ENCODE measurements around the gene SLC5A1. TPM values are rescaled to one million over a fixed set of nuclear protein-coding genes. Genes with fewer than 3 reads are reported as not detected.
"Not testable (repeated sequence)": the region's sequence is repeated elsewhere in the genome, so short reads cannot be mapped to it uniquely, and the experiment has no call there.

The SLC5A1 gene
- polyA plus RNA-seq, 4 donors, result 29.6 to 364 (median 274) TPM

GRCh38 chr22:32142600-32142999 is 99.5 kb downstream of the SLC5A1 start:
- no peaks in the 10 kb centered on the region for H3K36me3 ChIP-seq (ENCODE audit: control insufficient read depth in 3 of 3, insufficient read depth in 2 of 3, low read depth in 1 of 3, low read length in 3 of 3)
- DNase-seq (no peak), FAIRE-seq (no peak)
- no peak overlapping the region for H3K27ac ChIP-seq (ENCODE audit: low read depth in 1 of 3, low read length in 2 of 3)
- no peaks in the 10 kb centered on the region for H3K27me3 ChIP-seq (ENCODE audit: control insufficient read depth in 3 of 3, insufficient read depth in 3 of 3, low read length in 3 of 3)
- no peak overlapping the region for H3K4me3 ChIP-seq (ENCODE audit: low read depth in 1 of 3, low read length in 3 of 3)
- peaks cover 0 to 7% of the 10 kb centered on the region in 2 donors for H3K9me3 ChIP-seq (ENCODE audit: control insufficient read depth in 2 of 2, insufficient read depth in 1 of 2, low read depth in 1 of 2, low read length in 1 of 2)
- no peaks in the 10 kb centered on the region for H3K4me1 ChIP-seq (ENCODE audit: control insufficient read depth in 3 of 3, insufficient read depth in 2 of 3, low read depth in 1 of 3, low read length in 2 of 3)

- Histone ChIP-seq H3K36me3 (ENCODE audit: control insufficient read depth in 3 of 3, insufficient read depth in 2 of 3, low read depth in 1 of 3, low read length in 3 of 3) (no peaks in the 10 kb centered on the region), H3K4me3 (ENCODE audit: low read depth in 1 of 3, low read length in 3 of 3) (no peak overlapping the region), H3K27ac (ENCODE audit: low read depth in 1 of 3, low read length in 2 of 3) (no peak overlapping the region), H3K9me3 (ENCODE audit: control insufficient read depth in 2 of 2, insufficient read depth in 1 of 2, low read depth in 1 of 2, low read length in 1 of 2) (peaks cover 0 to 3% of the 10 kb centered on the region in 2 donors), H3K27me3 (ENCODE audit: control insufficient read depth in 3 of 3, insufficient read depth in 3 of 3, low read length in 3 of 3) (no peaks in the 10 kb centered on the region), H3K4me1 (ENCODE audit: control insufficient read depth in 3 of 3, insufficient read depth in 2 of 3, low read depth in 1 of 3, low read length in 2 of 3) (no peaks in the 10 kb centered on the region)
- DNase-seq (no peak), FAIRE-seq (no peak)
- 57 to 75% (median 74%) methylated on average over 6 of the region's 6 CpGs for WGBS, 3 donors
Observed at GRCh38 chr22:32144496-32145274, 101.6 kb downstream of the SLC5A1 start.

GRCh38 chr22:32147128-32147527 is 104.1 kb downstream of the SLC5A1 start:
- H3K36me3 ChIP-seq (ENCODE audit: control insufficient read depth in 3 of 3, insufficient read depth in 2 of 3, low read depth in 1 of 3, low read length in 3 of 3); H3K27me3 ChIP-seq (ENCODE audit: control insufficient read depth in 3 of 3, insufficient read depth in 3 of 3, low read length in 3 of 3); H3K4me1 ChIP-seq (ENCODE audit: control insufficient read depth in 3 of 3, insufficient read depth in 2 of 3, low read depth in 1 of 3, low read length in 2 of 3); FAIRE-seq; DNase-seq; H3K27ac ChIP-seq (ENCODE audit: low read depth in 1 of 3, low read length in 2 of 3); H3K4me3 ChIP-seq (ENCODE audit: low read depth in 1 of 3, low read length in 3 of 3); H3K9me3 ChIP-seq (ENCODE audit: control insufficient read depth in 2 of 2, insufficient read depth in 1 of 2, low read depth in 1 of 2, low read length in 1 of 2): not testable (repeated sequence)
- WGBS, 3 donors, result 89 to 95% (median 92%) methylated on average over 7 to 8 of the region's 8 CpGs

- not testable (repeated sequence) for H3K36me3 ChIP-seq (ENCODE audit: control insufficient read depth in 3 of 3, insufficient read depth in 2 of 3, low read depth in 1 of 3, low read length in 3 of 3); H3K9me3 ChIP-seq (ENCODE audit: control insufficient read depth in 2 of 2, insufficient read depth in 1 of 2, low read depth in 1 of 2, low read length in 1 of 2); H3K27ac ChIP-seq (ENCODE audit: low read depth in 1 of 3, low read length in 2 of 3); H3K4me1 ChIP-seq (ENCODE audit: control insufficient read depth in 3 of 3, insufficient read depth in 2 of 3, low read depth in 1 of 3, low read length in 2 of 3); H3K27me3 ChIP-seq (ENCODE audit: control insufficient read depth in 3 of 3, insufficient read depth in 3 of 3, low read length in 3 of 3); DNase-seq; H3K4me3 ChIP-seq (ENCODE audit: low read depth in 1 of 3, low read length in 3 of 3); FAIRE-seq
- WGBS, 3 donors, result 84 to 96% (median 87%) methylated on average over 4 of the region's 4 CpGs
Observed at GRCh38 chr22:32148372-32148771, 105.3 kb downstream of the SLC5A1 start.

- FAIRE-seq, result not testable (repeated sequence)
Observed at GRCh38 chr22:32150647-32151046, 107.6 kb downstream of the SLC5A1 start.

GRCh38 chr22:32151641-32152040 is 108.6 kb downstream of the SLC5A1 start:
- not testable (repeated sequence) for H3K27me3 ChIP-seq (ENCODE audit: control insufficient read depth in 3 of 3, insufficient read depth in 3 of 3, low read length in 3 of 3); FAIRE-seq; H3K36me3 ChIP-seq (ENCODE audit: control insufficient read depth in 3 of 3, insufficient read depth in 2 of 3, low read depth in 1 of 3, low read length in 3 of 3); DNase-seq; H3K4me3 ChIP-seq (ENCODE audit: low read depth in 1 of 3, low read length in 3 of 3); H3K4me1 ChIP-seq (ENCODE audit: control insufficient read depth in 3 of 3, insufficient read depth in 2 of 3, low read depth in 1 of 3, low read length in 2 of 3); H3K27ac ChIP-seq (ENCODE audit: low read depth in 1 of 3, low read length in 2 of 3); H3K9me3 ChIP-seq (ENCODE audit: control insufficient read depth in 2 of 2, insufficient read depth in 1 of 2, low read depth in 1 of 2, low read length in 1 of 2)
- WGBS, 3 donors, result 72 to 78% (median 75%) methylated on average over 6 of the region's 6 CpGs

More at GRCh38 chr22:32150647-32151046, 107.6 kb downstream of the SLC5A1 start:
- not testable (repeated sequence) for H3K4me1 ChIP-seq (ENCODE audit: control insufficient read depth in 3 of 3, insufficient read depth in 2 of 3, low read depth in 1 of 3, low read length in 2 of 3); H3K27ac ChIP-seq (ENCODE audit: low read depth in 1 of 3, low read length in 2 of 3); DNase-seq; H3K4me3 ChIP-seq (ENCODE audit: low read depth in 1 of 3, low read length in 3 of 3); H3K27me3 ChIP-seq (ENCODE audit: control insufficient read depth in 3 of 3, insufficient read depth in 3 of 3, low read length in 3 of 3); H3K36me3 ChIP-seq (ENCODE audit: control insufficient read depth in 3 of 3, insufficient read depth in 2 of 3, low read depth in 1 of 3, low read length in 3 of 3); H3K9me3 ChIP-seq (ENCODE audit: control insufficient read depth in 2 of 2, insufficient read depth in 1 of 2, low read depth in 1 of 2, low read length in 1 of 2)
- WGBS, 3 donors, result 50 to 67% (median 58%) methylated on average over 7 of the region's 7 CpGs

- H3K27ac ChIP-seq (ENCODE audit: low read depth in 1 of 3, low read length in 2 of 3); H3K4me3 ChIP-seq (ENCODE audit: low read depth in 1 of 3, low read length in 3 of 3); H3K9me3 ChIP-seq (ENCODE audit: control insufficient read depth in 2 of 2, insufficient read depth in 1 of 2, low read depth in 1 of 2, low read length in 1 of 2); DNase-seq; H3K36me3 ChIP-seq (ENCODE audit: control insufficient read depth in 3 of 3, insufficient read depth in 2 of 3, low read depth in 1 of 3, low read length in 3 of 3); H3K4me1 ChIP-seq (ENCODE audit: control insufficient read depth in 3 of 3, insufficient read depth in 2 of 3, low read depth in 1 of 3, low read length in 2 of 3); FAIRE-seq; H3K27me3 ChIP-seq (ENCODE audit: control insufficient read depth in 3 of 3, insufficient read depth in 3 of 3, low read length in 3 of 3): not testable (repeated sequence)
- WGBS, 3 donors, result 79 to 88% (median 82%) methylated on average over 4 of the region's 4 CpGs
Observed at GRCh38 chr22:32154727-32155126, 111.7 kb downstream of the SLC5A1 start.

- H3K4me3 ChIP-seq (ENCODE audit: low read depth in 1 of 3, low read length in 3 of 3); H3K27ac ChIP-seq (ENCODE audit: low read depth in 1 of 3, low read length in 2 of 3); DNase-seq; H3K27me3 ChIP-seq (ENCODE audit: control insufficient read depth in 3 of 3, insufficient read depth in 3 of 3, low read length in 3 of 3); H3K9me3 ChIP-seq (ENCODE audit: control insufficient read depth in 2 of 2, insufficient read depth in 1 of 2, low read depth in 1 of 2, low read length in 1 of 2); H3K4me1 ChIP-seq (ENCODE audit: control insufficient read depth in 3 of 3, insufficient read depth in 2 of 3, low read depth in 1 of 3, low read length in 2 of 3); H3K36me3 ChIP-seq (ENCODE audit: control insufficient read depth in 3 of 3, insufficient read depth in 2 of 3, low read depth in 1 of 3, low read length in 3 of 3); FAIRE-seq: not testable (repeated sequence)
- WGBS, 3 donors, result 72 to 80% (median 74%) methylated on average over 4 to 5 of the region's 5 CpGs
Observed at GRCh38 chr22:32157632-32158031, 114.6 kb downstream of the SLC5A1 start.

Measured in small intestine (tissue), 7 donors.